GM18858 (cell line): ENCODE measurements around the gene FBXO10.
A peak's percentile ranks its signal among the peaks of the same experiment; 100 is the strongest.
"Not testable (repeated sequence)": the region's sequence is repeated elsewhere in the genome, so short reads cannot be mapped to it uniquely, and the experiment has no call there.

ENCODE experiments used
- ATAC-seq: cut with Tn5 transposase; IDR thresholded peaks from one replicate; pipeline ENCODE4 v1.9.1; 2021; ENCODE audit not compliant: unreplicated experiment

Gene FBXO10

DNA sequence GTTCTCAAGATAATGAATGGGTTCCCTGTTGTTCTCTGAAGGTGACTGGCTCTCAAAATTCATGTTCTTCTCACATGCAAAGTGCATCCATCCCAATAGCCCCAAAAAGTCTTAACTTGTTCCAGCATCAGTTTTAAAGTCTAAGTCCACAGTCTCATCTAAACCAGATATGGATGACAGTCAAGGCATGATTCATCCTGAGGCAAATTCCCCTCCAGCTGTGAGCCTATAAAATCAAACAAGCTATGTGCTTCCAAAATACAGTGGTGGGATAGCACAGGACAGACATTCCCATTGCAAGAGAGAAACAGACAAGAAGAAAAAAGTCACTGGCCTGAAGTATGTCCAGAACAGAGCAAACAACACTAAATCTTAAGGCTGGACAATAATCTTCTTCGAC, 25.4 kb downstream of the FBXO10 start:
- no peak for ATAC-seq

DNA sequence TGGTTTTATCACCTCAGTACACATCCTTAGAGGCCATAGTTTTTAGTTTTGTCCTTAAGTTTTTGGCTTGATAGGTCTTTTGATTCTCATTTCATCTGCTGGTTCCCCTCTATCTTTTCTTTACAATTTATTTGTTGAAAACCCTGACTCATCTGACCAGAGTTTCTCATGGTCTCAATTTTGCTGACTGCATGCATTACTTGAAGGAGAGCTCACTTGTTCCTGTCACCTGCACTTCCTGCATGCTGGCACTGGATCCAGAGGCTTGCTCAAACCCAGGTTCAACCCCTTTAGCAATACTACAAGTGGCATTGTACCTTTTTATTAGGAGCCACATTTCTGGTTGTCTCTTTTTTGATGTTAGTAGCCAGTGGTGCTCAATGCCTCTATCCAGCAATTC, 26.7 kb downstream of the FBXO10 start:
- no peak for ATAC-seq

DNA sequence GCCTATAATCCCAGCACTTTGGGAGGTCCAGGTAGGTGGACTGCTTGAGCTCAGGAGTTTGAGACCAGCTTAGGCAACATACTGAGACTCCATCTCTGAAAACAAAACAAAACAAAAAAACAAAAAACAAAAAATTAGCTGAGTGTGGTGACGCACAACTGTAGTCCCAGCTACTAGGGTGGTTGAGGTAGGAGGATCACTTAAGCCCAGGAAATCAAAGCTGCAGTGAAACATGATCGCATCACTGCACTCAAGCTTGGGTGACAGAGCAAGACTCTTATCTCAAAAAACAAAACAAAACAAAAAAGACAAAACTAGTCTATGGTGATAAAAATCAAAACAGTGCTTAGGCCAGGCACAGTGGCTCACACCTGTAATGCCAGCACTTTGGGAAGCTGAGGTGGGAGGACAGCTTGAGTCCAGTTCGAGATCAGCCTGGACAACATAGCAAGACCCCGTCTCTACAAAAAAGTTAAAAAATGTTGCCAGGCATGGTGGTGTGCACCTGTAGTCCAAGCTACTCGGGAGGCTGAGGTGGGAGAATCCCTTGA, 28.8 kb downstream of the FBXO10 start:
- no peak for ATAC-seq

DNA sequence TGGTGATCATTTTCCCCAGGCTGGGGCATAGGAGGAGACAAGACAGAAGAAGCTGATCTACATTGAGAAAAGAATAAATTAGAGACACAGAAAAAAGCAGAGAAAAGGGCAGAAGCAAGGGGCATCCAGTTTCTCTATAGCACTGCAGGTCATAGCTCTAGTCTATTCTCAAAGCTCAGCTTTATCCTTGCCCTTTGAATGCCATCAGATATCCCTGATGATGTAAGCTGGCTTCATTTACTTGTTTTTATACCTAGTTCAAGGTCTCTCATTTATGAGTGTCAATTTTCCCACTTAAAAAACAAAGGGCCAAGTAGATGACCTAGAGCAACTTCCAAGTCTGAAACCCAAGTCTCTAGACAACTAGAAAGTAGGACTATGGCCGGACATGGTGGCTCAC, 32.7 kb downstream of the FBXO10 start:
- no peak for ATAC-seq

DNA sequence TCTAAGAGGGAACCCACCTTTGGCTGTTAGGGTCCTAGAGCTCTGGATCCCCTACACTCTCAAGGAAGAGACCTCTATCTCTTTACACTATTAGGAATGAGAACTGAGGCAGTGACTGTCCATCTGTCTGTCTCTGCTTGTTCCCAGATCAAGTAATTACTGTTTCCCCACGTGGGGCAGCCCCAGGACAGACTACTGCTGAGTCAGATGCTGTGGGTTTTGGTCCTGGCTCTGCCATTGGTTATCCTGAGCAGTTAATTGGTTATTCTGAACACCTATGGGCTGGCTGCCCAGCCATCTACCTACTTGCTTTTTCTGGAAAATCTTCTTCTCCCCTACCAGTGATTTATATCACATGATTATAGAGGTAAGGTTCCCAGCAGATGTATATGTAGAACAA, 33.3 kb downstream of the FBXO10 start:
- no peak for ATAC-seq

DNA sequence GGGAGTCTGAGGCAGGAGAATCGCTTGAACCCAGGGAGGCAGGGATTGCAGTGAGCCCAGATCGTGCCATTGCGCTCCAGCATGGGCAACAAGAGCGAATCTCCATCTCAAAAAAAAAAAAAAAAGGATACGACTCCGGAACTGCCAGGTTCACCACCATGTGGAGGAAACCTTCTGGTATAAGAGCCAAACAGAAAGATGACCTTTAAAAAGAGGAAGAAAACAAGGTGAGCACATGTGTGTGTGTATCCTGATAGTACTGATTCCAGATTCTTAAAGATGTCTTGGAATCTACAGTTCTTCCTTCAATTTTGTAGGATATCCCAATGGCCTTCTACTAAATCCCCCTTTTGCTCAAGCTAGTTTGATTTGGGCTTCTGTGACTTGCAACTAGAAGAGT, 33.7 kb downstream of the FBXO10 start:
- no peak for ATAC-seq

DNA sequence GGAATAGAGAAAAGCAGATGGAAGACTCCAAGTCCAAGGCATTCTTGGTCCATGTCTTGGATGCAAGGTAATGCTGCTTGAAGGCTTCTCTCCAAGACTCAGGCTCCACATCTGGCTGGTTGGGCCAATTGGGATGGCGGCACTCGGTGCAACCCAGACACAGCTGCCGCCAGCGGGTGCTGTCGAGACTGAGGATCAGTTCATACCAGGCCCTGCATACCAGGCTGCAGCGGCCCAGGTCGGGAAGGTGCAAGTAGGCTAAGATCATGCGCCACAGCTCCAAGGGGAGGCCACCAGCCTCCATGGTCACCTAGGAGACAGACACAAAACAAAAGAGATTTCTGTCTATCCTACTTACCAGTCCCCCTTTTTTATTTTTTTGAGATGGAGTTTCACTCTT, 34.7 kb downstream of the FBXO10 start:
- ATAC-seq: no peak

DNA sequence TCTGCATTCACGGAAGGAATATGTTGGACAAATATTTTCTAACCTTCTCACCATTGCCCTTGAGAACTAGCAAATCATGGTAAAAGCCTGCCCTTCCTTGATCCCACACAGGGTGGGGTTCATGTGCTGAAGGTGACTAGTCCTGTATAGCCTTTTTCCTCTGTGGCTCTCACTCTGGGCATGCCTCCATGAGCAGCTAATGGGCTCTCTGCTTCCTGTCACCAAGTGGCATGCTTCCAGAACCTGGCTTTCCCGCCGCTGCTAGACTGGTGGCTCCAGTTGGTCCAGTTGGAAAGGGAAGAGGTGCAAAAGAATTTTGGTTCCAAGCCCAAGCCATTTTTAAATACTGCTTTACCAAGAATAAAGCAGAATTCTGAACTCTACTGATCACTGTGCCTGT, 35.5 kb downstream of the FBXO10 start:
- ATAC-seq: no peak

DNA sequence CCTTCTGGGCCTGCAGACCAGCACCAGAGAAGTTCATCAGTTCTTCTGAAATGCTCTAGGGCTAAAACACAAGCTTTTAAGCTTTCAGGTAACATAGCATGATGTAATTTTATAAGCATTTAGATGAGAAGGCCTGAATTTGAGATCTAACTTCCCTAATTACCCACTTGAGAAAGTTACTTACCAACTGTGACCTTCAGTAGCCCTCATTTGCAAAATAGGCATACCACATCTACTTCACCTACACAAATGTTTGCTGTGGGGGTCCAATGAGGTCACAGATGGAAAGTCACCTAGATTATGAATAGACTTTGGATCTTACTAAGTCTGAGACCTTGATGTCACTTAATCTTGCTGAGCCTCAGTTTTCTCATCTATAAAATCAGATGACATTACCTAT, 36.5 kb downstream of the FBXO10 start:
- no peak for ATAC-seq

DNA sequence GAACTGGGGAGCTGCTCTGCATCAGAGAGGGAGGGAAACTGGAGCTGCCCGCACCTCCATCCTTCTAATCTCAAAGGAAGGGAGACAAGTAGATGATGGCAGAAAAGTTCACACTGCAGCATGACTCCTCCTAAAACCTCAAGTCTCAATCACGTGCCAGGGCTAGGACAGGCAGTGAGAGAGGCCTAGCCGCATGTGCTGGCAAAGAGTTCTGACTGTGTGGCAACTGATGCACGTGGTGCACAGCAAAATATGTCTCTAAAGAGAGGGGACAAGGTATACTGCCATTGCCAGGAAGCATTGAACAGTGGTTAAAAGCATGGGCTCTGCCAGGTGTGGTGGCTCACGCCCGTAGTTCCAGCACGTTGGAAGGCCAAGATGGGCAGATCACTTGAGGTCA, 38.1 kb downstream of the FBXO10 start:
- ATAC-seq: no peak

DNA sequence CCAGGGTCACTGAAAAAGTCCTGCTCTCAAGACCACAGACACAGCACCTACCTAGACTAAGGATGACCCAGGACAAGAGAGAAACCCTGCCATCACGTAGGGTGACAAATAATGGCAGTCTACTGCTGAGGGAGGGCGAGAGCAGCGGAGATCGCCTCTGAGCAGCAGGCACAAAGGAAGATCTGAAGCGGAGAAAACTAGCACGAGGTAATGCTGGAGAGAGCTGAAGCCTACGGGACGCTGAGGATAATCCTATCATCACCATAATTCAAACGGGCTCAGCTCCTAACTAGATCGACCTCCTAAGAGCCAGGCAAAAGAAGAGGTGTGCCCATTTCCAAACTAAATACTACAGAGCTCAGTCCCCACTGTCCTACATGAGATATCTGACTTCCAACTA, 41.3 kb downstream of the FBXO10 start:
- no peak for ATAC-seq

DNA sequence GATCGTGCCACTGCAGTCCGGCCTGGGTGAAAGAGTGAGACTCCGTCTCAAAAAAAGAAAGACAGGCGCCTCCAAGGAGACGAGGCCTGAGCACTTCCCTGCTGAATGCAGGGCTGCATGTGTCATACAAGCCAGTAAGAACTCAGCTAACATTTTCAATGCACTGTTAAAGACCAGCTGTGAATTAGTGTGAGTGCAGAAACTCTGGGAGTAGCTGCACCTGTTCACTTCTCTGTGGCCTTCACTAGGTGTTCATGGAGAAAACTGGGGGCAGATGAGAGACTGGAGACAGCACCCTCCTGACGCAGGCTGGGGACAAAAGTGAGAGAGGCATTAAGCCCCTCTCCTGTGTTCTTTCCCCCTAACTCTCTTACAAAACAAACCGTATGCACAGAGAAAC, 41.8 kb downstream of the FBXO10 start:
- ATAC-seq: no peak

DNA sequence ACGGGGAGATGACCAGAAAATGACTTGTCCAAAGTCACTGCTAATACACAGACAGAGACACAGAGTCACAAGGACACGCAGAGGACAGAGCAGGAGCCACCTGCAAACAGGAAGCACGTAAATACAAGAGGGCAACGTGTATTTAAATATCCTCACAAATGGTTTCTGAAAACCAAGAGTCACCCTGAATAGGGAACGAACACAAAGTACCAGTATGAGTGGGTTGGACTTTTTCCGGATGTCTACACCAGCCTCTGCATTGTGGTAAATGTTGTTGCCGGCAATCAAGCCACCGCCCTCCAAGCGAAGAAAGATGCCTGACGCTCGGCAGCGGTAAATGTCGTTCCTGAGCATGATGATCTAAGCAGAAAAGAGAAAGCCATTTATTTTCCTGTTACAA, 44.5 kb downstream of the FBXO10 start:
- ATAC-seq: no peak

DNA sequence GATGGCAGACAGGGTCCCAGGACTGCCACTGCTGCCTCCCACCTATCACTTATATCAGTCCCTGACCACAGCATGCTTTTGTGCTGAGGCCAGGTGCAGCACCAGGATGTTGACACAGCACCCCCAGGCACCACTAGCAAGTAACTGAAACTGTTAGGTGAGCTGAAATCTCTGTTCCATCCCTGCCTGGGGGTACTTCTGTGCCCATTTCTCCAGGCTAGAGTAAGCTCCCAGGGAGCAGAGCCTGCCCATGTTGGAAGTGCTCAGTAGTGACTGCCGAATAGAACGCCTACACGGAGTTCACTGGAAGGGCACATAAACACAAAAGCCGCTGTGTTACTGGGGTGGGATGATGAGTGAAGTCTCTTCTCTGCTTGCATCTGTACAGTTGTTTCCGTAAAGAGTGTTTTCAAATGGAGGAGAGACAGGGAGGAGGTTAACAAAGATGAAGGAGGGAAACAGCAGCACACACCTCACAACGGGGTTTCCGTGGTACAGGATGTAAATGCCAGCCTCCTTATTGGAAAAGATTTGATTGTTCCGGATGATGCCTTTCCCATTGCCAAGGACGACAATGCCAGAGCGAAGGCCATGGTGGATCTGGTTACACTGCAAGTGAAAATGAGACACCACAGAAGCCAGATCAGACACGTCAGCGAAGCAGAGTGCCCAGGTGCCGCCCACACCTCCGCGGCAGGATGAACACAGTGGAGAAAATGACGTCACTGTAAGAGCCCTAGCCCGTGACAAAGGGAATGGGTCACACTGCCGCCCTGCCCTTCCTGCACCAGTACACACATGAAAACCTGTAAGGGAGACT, 47.3 kb downstream of the FBXO10 start:
- ATAC-seq: peak; percentile 60

DNA sequence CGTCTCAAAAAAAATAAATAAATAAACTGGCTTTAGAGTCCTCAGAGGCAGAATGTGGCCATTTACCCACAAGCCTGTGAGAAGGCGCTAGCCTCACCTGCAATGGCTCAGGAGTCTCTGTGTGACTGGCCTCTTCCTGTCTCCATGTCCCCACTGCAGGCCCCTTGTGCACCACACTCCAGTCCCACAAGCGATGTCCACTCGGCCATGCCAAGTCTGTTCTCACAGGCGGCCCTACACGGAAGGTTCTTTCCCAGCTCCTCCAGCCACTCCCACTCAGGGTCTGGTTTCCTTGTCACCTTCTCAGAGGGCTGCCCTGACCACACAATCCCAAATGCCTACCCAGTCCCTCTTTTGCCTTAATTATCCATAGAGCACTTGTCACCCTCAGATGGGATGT, 52.3 kb downstream of the FBXO10 start:
- ATAC-seq: no peak

DNA sequence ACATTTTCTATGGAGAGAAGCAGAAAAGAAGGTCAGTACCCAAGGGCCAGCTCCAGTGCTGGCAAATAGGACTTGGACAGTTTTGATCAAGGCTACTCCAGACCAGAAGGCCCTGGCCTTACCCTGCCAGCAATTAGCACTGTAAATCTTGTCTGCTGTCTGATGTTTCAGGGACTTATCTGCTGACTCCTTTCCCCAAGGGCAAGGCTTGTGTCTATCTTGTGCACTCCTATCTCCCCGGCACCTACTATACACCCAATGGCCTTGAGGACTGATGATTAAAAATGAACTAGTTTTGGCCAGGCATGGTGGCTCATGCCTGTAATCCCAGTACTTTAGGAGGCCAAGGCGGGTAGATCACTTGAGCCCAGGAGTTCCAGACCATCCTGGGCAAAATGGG, 53.2 kb downstream of the FBXO10 start:
- ATAC-seq: no peak

DNA sequence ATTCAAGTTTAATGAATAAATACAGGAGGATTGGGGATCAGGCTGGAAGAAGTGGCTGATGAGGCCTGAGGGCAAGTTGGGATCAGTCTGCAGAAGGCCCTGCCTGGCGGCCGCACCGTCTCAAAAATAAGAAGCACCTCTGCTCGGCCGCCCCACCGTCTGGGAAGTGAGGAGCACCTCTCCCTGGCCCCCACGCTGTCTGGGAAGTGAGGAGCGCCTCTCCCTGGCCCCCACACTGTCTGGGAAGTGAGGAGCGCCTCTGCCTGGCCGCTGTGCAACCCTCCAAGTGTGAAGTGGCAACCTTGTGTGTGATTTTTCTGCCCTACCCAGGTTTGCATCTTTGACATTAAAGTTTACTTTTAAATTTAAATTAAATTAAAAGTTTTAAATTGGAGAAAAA, 55.1 kb downstream of the FBXO10 start:
- ATAC-seq: no peak

DNA sequence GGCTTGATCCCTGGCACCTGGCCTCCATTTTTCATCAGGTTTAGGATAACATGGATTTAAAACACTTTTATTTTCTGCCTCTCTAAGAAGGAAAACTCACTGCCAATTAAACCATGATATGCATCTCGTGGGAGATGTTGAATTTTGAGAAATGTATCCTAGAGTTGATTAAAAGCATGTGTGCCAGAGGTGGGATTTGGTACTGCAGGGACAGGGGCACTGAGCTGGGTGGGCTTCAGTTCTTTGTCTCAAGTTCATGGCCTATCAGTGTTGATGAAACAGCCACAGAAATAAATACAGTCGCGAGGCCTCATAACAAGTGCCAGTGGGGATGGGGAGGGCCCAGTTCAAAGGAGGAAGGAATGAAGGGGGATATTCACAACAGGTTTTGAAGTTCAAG, 55.5 kb downstream of the FBXO10 start:
- no peak for ATAC-seq

DNA sequence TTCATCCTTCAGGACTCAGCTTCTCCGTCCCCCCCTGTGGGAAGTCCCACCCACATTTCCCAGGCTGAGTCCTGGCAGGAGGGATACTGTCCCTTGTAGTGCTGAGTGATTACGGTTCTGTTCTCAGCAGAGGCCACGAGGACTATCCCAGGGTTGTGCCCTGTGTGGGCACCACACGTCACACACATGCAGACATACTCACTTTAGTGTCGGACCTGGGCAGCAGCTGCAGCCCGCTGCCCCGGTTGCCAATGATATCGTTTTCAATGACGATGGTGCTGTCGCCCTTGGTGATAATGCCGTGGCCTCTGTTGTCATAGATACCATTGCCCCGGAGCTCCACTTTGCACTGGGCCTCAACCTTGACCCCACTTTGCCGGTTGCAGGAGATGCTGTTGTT, 58.3 kb downstream of the FBXO10 start:
- no peak for ATAC-seq

DNA sequence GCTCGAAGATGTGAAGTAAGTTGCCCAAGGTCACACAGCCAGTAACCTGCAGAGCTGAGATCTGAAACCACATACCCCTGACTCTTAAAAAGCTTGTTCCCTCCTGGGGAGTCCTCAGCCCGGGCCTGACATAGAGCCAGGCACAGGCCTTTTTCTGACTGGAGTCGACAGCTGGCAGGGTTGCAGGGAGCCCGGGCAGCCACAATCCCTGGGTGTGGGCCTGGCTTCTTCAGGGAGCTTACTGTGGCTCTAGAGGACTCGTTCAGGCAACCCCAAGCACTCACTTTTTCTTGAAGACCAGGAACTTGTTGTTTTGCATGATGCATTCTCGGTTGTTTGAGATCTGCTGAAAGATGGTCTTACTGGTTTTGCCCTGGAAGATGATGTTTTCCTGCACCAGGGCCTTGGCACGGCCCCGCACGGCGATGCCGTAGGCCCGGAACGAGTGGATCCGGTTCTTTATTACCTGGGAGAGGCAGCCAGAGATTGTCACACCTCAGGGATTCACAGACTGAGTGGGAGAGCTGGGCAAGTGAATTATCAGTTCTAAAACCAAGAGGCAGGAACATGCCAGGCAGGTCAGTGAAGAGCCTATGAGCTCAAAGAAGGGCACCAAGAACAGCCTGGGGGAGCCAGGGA, 60.4 kb downstream of the FBXO10 start:
- ATAC-seq: no peak

DNA sequence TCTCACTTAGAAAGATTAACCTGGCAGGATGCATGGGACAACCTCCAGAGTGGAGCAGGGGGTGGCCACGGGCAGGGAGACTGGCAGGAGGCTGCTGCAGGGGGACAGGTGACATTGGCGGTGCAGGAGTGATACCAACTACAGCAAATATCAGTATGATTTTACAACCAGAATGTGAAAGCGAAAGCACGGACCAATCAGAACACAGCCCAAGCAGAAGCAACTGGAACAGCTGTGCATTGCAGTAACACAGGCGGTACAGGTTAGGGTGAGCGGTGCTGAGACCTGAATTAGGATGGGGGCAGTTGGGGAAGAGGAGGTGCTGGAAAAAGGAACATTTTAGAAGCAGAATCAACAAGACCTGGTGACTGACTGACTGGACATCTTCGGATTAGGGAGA, 61.2 kb downstream of the FBXO10 start:
- no peak for ATAC-seq

DNA sequence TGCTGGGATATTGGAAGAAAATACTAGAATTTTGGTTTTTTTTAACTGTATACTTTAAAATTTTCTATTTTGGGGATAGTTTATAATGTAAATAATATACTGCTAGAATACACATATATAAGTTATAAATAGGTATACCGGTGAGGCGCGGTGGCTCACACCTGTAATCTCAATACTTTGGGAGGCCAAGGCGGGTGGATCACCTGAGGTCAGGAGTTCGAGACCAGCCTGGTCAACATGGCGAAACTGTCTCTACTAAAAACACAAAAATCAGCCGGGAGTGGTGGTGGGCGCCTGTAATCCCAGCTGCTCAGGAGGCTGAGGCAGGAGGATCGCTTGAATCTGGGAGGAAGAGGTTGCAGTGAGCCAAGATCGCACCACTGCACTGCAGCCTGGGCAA, 61.8 kb downstream of the FBXO10 start:
- ATAC-seq: not testable (repeated sequence)

DNA sequence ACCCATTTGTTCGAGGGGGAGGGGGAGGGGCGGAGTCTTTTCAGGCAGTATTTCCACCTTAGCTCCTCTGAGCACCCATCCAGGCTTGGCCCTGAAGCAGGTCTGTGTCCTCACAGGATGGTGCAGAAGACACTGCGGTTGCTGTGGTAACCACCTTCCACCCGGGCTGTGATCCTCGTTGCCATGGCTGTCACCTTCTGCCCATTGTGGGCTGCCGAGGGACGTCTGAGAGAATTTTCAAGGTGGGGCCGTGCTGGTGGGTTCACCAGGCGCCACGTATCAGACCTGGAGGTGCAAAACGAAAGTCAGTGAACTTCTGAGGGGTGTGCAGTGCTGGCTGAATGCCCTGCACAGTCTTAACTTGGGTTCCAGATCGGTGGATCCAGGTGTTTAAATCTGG, 63.7 kb downstream of the FBXO10 start:
- no peak for ATAC-seq
